Fibroblast of skin of scalp (primary cell): Measurements from ENCODE around the gene PPP6R2.

Experiments
- DNase-seq: peaks from one replicate; pipeline ENCODE4 v3.0.0-alpha.2; 2013

PPP6R2 gene

DNA sequence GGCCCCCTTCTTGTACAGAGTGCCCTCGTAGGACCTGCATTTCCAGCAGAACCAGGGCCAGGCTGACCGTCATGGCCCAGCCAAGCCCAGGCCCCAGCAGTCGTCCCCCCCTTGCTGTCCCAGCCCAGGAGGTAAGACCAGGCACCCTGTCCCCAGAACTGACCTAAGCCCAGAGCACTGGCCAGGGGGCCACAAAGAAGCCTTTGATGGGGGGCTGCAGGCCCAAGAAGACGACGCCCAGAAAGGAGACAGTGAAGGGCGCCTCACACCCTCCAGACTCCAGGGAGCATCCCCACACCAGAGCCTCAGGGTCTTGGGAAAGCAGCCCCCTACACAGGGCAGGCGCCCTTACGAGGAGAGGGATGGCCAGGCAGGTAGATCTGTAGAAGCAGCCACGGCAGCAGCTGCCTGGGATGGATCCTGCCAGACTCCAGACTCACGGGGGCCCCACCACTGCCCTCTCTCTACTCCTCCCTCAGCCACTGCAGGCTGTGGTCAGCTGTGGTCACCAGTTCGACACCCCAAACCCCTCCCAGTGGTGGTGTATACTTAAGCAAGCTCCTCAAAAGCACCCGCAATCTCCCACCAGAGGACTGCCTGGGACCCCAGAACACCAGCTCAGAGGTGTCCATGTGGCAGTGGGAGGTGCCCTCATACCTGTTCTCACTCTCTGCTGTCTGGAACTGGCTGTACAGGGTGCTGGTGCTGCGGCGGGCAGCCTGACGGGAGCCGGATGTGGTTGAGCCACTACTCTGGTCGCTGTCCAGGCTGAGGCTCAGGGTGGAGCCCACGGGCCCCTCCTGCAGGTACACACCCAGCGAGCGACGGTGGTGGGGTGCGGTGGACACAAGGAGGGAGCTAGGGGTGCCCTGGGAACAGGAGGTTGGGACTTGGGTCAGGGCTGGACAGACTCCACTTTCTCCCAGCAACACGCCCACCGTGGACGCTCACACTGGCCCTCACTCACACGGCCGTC, 104.7 kb downstream of the PPP6R2 start:
- no peak for DNase-seq

DNA sequence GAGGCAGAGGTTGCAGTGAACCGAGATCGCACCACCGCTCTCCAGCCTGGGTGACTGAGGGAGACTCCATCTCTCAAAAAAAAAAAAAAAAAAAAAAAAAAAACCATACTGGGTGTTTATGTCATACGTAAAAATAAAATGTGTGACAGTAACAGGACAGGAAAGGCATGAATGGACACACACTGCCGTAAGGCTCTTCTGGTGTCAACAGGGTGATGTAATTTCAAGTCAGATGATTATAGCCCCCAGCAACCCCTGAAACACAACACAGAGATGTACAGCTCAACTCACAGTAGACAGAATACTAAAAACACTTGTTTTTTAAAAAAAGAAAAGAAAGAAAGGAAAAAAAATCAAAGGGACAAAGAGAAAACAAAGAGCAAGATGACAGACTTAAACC, 109.5 kb downstream of the PPP6R2 start:
- no peak for DNase-seq

DNA sequence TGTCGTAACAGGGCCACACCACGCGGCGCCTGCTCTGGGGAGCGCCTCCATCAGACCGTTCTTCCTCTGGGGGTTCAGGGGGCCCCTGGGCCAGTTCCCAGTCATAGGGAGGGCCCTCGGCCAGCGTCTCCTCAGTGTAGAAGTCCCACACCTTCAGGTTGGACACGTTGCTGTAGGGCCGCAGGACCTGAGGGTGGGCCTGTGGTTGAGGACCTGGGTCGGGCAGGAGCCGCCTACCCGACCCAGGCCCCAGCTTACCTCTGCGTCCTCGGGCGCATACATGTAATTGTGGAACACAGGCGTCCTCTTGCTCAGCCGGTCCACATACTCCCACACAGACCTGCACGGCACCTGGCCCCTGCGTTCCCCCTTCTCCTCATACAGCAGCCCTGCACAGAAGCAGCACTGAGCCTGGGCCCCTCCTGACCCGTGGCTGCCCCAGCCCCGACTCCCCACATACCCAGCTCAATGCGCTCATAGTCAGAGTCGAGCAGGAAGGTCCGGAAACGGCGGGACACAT, 111.5 kb downstream of the PPP6R2 start:
- DNase-seq: no peak

DNA sequence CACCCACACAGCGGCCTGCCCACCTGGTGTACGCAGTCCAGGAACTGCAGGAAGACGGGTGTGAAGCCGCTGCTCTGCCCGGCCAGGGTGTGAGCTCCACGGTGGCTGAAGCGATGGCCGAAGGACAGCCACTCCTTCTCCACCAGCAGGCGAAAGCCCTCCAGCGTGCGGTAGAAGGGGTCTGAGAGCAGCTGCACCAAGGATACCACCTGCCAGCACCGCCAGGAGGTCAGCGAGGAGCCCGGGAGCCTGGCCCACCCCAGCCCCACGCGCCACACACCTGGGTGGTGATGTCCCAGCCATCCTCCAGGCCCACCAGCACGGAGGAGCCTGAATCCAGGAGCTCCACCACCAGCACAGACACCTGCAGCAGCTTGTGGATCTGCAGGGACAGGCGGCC, 112.1 kb downstream of the PPP6R2 start:
- no peak for DNase-seq

DNA sequence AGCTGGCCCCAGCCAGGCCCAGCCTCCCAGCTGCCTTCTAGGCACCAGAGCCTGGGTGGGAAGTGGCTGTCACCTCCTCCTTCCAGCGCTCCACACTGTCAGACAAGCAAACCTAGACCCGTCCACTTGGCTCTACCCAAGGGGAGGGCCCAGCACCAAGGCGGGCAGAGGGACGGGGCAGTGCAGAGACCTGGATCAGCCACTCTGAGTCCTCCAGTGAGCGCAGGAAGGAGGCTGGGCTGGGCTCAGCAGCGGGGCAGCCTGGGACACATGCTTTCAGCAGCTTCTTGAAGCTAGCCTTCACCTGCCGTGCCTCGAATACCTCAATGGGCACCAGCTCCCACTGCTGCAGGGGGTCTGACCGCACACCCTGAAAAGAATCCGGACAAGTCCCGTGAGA, 112.9 kb downstream of the PPP6R2 start:
- DNase-seq: no peak

DNA sequence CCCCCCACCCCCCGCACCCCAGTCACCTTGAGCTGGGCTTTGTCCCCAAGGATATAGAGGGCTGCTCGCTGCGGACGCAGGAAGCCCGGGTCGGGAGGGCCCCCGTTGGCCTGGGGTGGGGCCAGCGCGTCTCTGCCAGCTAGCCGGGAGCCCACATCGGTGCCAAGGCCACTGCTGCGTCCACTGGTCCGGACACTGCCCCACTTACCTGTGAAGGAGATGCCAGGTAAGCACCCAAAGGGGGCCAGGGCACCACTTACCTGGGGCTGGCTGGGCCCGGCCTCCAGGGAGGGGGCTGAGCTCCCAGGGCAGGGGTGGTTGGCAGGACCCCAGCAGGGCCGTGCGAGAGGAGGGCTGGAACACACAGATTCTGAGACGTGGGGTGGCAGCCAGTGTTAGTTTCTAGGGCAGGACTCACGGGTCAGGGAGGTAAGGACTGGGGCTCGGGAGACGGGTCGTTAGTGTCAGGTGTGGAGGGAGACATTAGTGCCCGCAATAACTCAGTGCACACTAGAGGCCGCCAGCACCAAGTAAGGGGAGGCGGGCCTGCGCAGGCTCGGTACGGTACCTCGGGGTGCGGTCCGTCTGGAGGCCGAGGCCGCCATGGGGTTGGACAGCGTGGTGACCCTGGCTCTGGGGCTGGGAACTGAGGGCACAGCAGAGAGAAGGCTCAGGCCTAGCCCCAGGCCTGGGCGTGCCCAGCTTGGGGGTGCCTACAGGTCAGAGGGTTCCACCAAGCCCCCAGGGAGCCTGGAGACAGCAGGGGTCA, 113.5 kb downstream of the PPP6R2 start:
- DNase-seq: no peak

DNA sequence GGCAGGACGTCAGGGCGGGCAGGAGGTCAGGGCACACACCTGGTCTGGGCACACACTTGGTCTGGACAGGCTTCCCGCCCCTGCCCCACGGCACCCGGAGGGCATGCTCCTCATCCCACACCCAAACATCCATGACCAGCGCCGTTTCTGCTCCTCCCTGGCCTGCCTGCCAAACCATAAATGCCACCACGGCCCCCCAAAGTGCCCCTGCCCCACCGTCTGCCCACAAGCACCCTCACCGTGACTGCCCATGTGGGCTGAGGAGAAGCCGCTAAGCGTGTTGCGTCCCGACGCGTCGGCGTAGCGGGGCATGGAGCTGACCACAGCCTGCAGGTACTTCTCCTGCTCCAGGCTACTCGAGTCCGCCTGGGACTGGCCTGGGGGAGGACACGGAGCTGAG, 115.9 kb downstream of the PPP6R2 start:
- no peak for DNase-seq

DNA sequence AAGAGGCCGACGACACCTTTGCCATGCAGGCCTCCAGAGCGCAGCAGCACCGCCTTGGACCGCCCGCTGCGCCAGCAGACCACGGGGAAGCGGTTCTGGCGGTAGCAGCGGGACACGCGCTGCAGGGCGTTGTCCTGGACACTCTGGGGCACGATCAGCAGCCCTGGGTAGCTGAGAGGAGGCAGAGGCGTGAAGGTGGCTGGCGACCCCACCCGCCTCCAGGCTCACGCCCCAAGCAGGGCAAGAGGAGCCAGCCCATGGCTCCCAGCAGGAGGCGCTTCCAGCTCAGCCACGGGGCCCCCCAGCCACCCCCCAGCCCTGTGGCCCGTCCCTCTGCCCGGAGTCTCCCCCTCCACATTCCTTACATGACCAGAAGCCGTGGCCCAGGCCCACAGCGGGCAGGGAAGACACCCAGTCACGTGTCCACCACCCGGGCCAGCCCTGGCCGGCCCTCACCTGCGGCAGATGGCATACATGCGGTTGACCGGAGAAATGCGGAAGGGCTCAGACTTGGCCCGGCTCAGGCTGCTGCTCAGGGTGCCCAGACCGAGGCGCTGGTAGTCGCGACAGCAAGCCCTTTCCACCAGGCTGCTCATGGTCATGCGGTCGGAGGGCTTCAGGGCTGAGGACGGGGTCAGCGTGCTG, 116.5 kb downstream of the PPP6R2 start:
- no peak for DNase-seq

DNA sequence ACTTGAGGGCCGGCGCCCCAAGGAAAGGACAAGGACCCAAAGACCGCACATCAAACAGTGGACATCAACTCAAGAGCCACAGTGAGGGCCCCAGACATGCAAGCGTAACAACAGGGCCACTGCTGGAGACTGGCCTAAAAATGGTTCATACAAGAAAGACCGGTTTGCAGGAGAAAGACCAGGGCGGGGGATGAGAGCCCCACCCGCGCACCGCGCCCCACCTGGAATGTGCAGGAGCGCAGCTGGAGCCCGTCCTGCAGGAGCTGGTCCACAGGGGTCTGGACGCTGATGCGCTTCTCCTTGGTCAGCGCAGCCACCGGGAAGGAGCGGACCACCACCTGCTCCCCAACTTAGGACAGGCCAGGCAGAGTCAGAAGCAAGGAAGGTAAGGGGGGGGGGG, 117.8 kb downstream of the PPP6R2 start:
- no peak for DNase-seq

DNA sequence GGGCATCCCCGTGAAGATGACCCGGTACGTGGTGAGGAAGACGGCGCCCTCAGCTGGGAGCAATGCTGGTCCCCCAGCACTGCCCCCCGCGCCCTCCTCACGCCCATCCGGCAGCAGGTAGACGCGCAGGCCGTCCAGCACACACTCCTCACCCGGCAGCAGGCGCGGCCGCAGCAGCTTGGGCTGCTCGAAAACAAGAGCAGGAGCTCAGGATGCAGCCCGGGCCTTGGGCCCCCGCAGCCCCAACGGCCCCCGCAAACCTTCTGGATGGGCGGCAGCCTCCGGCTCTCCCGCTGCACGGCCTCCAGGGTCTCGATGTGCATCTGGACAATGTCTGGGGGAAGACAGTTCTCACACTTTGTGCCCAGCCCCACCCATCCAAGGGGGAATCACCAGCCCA, 118.4 kb downstream of the PPP6R2 start:
- no peak for DNase-seq

DNA sequence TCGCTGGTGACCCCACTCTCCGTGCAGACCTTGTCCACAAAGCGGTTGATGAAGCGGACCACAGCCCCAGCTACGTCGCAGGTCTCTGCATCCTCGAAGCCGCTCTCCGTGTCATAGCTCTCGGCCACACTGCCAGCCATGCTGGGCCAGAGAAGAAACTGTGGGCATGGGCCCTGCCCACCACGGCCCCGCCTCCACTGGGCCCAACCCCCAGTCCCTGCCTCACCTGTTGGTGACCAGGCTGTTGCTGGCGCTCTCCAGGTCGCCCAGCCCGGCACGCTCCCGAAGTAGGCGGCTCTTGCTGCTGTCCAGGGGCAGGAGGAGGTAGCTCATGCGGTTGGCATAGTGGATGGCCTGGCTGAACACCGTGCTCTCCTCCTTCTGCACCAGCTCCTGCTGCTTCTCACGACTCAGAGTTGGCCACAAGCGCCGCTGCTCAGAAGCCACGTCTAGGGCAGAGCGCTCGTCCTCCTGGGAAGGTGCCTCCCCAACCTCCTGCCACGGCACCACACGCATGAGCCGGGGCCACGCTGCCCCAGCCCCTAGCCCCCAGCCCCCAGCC, 118.9 kb downstream of the PPP6R2 start:
- DNase-seq: no peak

DNA sequence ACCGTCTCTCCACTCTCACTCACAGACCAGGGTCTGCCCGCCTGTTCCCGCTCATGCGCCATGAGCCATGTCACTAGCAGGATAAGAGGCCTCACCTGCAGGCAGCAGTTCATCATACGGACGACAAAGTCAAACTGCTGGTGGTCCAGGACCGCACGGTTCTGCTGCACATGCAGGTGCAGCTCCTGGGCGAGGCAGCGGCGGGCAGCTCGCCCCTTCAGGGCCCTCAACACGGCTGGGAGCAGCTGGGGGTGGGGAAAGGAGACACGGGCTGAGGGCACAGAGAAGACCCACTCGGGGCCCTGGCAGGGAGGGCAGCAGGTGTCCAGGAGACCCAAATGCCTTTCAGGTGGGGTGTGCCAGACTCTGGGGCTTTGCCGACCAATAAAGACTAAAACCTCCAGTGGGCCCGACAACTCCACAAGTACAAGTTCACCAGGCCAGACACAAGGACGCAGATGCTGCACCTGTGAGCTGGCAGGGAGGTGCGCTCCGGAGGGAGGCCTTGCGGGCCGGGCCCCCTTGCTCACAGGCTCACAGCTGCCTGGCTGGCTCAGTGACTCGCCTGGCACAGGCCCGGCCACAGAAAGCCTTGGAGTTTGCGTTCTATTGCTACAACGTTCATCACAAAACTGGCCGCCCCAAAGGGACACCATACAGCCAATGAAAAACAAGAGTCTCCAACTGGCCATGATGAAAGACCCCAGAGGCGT, 120.2 kb downstream of the PPP6R2 start:
- no peak for DNase-seq

DNA sequence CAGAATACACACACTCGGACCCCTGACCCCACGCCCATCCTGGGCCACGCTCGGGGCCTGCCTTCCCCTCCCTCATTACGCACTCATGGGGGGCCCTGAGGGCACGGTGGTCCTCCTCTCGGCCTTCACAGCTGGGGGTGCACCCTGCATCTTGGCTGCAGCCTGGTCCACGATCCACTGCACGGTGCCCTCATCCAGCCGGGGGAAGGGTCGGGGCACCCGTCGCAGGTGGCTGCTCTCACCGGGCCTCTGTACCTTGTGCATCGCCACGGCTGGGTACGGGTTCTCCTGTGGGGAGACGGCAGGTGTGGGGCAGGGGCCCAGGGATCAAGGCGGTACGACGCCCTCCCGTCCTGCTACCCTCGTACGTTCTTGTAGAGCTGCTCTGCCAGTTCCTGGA, 121.3 kb downstream of the PPP6R2 start:
- no peak for DNase-seq

DNA sequence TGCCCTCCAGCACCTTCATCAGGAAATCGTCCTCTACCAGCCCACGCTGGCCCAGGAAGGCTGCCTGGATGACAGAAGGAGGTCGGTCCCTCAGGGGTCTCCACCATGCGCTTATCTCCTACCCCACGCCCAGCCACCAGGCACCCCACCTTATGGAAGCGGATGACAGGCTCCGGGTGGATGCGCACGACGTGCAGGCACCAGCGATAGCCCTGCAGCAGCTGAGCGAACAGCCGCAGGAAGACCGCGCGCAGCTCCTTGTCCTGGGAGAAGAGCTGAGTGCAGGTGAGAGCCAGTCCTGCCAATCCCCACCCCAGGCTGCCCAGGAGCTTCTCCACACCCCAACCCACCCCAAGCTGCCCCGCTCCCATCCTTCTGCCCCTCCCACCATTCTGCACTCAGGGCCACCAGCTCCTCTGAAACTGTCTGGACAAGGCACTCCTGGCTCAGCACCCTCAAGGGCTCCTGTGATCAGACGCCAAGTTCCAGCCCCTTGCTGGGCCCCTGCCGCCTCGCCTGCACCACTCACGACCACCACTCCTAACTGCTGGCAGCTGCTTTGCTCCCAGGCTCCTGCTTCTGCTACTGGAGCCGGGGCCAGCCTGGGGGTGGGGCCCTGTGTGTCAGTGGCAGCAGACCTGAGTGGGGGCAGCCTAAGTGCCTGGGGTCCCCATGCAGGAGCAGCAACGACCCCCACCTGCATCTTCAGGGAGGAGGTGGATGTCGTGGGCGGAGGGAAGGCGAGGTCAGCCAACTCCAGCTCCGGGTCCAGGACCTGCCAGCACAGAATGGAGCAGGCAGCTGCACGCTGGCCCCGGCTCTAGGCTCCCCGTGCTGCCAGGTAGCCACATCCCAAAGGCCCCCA, 122.2 kb downstream of the PPP6R2 start:
- no peak for DNase-seq

DNA sequence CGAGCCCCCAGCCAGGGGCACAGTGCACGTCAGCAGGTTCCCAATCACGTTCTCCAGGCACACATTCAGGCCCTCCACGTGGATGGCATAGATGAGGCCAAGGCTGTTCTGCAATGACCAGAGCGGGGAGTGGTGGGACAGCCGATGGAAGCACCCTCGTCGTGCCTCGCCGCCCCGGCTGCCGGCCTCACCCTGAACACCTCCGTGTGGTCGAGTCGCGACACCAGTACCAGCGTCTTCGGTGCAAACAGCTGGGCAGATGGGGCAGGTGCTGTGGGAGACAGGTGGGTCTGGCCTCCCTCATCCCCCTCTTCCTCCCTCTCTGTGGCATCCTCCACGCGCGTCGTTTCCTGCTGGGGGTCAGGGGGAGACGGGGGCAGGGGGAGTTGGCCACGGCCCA, 124.2 kb downstream of the PPP6R2 start:
- no peak for DNase-seq

DNA sequence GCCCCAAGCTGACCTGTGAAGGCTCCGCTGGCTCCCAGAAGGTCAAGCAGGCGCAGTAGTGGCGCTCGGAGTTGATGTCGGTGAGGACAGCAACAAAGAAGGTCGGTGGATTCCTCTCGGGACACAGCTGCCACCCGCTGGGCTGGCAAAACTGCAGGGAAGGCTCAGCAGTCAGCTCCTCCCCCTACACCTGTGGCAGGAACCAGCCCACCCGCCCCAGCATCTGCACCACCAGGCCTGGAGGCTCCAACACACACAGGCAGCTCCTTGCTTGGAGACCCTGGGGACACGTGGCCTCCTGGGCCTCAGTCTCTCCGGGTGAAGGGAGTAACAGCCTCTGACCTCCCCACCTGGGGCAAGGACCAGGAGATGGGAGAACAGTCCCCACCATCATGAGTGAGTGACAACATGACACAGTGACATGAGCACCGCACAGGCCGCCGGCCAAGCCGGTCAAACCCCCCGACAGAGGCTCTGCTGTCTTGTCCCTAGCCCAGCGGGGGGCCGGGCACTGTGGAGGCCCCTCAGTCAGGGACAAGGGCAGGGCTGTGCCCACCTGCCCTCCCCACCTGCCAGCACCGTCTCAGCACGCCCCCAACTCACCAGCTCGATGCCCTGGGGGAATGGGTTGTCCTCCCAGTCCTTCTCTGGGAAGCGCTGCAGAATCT, 124.8 kb downstream of the PPP6R2 start:
- DNase-seq: no peak

DNA sequence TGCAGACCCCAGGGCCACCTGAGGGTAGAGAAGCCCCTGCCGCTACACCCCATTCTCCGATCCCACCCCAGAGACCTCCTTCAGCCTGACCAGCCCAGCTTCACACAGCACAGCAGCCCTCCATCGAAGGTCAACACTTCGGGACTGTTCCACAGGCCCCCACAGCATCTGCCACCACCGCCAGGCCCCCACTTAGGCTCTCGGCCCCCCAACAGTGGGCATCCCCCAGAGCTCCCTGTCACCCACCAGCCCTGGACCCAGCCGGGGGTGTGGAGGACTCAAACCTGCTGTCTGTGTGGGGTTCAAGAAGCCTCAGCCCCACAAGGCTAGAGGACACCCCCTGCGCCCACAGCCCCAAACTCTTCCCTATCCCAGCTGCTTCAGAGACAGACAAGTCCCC, 125.5 kb downstream of the PPP6R2 start:
- no peak for DNase-seq

DNA sequence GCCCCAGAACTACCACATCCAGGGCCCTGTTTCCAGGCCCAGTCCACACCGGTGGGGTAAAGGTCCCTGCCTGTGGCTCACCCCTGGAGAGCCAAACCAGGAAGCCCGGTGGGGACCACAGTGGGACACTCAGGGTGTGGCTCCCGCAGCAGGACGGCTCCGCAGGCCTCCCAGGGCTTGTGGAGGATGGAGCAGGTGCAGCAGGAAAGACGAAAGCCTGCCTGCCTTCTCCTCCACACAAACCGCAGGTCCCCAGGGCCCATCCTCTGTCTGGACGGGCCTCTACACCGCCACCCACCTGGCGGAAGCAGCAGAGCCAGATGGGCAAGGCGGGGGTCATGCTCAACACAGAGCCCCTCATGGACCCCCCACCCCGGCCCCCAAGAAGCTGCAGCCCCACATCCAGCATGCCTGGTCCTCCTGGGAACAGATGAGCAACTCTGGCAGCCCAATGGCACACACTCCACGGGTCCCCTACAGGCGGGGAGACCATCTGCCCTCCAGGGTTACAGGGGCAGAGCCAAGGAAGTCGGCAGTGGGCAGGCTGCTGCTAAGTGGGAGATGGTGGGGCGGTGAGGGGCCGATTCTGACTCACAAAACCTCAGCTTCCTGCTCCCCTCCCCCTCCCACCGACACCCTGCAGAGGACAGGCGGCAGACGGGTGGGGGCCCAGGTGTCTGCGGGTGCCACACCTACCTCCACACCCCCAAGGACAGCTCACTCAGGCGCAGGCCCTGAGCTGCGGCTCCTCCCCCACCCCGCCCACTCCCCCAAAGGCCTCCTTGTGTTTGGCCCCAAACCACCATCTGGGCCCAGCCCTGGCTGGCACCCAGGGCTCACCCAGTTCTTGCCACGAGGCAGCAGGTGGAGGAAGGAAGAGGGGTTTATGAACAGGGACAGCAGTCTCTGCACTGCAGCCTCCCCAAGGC, 126.5 kb downstream of the PPP6R2 start:
- peak; percentile 20 for DNase-seq

DNA sequence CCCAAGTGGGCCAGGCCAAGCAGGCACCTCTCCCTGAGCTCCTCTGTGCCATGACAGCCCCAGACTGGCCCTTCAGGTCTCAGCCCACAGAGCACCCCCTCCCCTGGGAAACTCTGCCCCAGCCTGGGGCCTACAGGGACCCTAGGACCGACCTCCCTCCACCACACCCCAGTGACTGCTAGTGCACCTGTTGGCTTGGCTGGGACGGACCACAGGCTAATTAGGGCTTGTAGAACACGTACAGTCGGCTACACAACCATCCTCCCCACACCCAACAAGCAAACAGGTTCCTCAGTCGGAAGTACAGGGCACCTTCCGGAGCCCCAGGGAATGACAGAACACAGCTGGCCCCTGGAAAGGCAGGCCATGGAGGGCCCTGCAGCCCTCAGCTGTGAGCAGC, 127.4 kb downstream of the PPP6R2 start:
- no peak for DNase-seq
